HG03135 (cell line): ENCODE data around the gene ADAD2.

Source experiments
- ATAC-seq: cut with Tn5 transposase; IDR thresholded peaks from one replicate; pipeline ENCODE4 v1.9.1; 2021; ENCODE audit warnings: mild to moderate bottlenecking, moderate library complexity; ENCODE audit not compliant: unreplicated experiment

Gene ADAD2

DNA sequence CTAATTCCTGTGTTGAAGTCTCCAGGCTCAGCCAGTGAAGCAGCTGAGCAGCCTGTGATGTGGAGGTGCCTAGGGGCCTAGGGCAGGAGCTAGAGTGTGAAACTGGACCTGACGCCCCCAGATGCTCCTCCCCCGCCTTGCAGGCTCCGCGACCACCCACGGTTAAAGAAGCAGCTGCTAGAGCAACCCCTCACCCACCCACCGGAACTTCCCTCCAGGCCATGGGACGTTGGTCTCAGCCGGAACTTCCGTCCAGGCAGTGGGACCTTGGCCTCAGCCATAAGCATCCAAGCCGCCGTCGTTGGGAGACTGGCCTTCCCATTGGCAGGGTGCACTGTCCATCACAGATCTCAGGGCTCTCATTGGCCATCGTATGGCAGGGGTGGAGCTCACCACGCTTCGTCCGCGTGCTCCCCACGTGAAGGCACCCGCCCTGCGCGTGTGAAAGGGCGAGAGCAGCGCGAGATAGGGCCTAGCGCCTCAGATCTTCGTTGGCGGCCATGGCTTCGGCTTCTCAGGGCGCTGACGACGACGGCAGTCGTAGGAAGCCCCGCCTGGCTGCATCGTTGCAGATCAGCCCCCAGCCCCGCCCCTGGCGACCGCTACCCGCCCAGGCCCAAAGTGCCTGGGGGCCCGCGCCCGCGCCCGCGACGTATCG lies at the start of gene ADAD2:
Gene ADAD2, plus strand, starts transcription at position 427 of the 658 bp plus-strand sequence. Its CDS starts 74 bp downstream, at position 501.
- no peak for ATAC-seq

DNA sequence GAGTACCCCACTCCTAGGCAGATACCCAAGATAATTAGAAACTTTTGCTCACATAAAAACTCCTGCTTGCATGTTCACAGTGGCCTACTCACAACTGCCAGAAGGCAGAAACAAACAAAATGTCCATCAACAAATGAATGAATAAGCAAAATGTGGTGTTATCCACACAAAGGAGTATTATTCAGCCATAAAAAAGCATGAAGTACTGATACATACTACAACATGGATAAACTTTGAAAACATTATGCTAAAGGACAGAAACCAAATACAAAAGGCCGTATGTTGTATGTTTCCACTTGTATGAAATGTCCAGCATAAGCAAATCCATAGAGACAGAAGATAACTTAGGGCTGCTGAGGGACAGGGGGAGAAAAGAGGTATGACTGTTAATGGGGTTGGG lies 47.9 kb upstream of the ADAD2 start:
- no peak for ATAC-seq

DNA sequence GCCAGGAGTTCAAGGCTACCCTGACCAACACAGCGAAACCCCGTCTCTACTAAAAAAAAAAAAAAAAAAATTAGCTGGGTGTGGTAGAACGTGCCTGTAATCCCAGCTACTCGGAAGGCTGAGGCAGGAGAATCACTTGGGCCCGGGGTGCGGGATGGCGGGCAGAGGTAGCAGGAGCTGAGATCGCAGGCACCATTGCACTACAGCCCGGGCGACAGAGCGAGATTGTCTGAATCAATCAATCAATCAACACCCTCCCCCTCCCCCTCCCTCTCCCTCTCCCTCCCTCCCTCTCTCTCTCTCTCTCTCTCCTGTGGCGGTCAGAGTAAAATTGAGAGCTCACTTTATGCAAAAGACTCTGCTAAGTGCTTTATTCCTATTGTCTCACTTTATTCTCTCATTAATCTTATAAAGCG lies 47.2 kb upstream of the ADAD2 start:
- no peak for ATAC-seq

DNA sequence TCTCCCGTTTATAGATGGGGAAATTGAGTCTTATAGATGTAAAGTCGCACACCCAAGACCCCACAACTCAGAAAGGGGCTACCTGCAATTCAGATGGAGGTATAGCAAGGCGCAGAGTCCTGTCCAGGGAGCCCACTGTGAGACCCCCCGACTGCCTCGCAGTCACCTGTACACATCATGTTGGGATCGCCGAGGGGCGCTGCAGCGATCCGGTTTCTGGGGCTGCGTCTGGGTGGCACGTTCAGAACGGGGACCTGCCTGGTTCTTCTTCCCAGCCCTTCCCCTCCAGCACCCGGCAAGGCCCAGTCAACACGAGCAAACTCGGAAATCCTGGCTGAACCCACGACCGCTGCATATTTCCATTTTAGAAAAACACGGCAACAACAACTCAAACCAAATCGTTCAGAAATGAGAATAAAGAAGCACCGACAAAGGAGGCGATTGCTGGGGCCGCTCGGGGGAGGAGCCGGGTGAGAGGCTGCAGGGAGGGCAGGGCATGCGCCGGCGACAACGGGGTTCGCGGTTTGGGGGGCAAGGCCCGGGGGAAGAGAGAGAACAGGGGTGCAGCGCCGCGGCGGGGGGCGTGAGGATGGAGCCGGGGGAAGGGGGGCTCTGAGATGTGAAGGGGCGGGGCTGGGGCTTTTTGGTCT lies 46.6 kb upstream of the ADAD2 start:
- no peak for ATAC-seq

DNA sequence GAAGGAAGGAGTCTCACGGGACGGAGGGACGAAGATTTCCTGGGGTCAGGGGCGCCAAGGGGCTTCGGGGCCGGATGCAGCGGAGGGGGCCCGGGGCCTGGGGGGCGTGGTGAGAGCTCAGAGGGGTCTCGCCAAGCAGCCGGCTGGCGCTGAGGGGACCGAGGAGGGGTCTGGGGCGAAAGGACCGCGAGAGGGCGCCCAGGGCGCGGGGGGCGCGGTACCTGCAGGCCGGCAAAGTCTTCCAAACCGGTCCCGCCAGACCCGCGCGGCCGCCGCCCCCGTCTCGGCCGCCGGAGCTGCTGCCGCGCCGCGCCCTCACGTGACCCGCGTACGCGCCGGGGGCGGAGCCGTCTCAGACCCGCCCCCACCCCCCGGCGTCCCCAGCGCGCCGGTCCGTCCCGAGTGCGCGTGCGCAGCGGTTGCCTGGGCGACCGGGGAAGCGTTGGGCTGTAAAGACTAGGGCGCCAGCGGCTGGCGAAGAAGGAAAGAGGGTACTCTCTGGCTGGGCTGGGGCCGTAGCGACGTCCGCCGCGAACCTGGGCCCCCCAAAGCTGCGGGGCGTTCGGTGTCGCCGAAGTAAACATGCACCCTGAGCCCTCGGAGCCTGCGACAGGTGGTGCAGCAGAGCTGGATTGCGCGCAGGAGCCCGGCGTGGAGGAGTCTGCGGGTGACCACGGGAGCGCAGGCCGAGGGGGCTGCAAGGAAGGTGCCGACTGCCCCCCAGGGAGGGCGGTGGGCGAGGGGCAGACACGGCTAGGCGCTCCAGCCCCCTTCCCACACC lies 45.9 kb upstream of the ADAD2 start, which contains the start of the genes DNAAF1 and HSDL1:
Gene DNAAF1, plus strand, starts transcription at position 450 of the 781 bp plus-strand sequence. Its CDS starts 133 bp downstream, at position 583.
Gene HSDL1, minus strand, starts transcription at position 319 of the 781 bp plus-strand sequence. CDS start 13,856 bp downstream, outside the sequence.
- peak; percentile 88 for ATAC-seq

DNA sequence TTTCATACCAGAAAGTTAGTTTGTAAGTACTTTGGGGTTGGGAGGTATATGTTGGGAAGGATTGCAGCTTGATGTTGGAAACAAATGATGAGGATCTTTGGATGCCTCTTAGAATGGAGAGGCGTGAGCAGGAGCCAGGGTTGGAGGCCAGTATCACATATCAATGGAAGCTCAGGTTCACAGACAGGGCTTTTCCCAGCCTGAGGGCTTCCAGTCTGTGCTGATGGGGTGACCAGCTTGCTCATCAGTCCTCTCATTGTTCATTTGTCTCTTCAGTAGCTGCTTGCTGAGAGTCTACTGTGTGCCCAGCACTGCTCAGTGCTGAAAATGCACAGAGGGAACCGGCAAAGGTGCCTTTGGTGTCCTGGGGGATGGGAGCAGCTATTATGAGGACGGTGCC lies 40.0 kb upstream of the ADAD2 start:
- ATAC-seq = no peak

DNA sequence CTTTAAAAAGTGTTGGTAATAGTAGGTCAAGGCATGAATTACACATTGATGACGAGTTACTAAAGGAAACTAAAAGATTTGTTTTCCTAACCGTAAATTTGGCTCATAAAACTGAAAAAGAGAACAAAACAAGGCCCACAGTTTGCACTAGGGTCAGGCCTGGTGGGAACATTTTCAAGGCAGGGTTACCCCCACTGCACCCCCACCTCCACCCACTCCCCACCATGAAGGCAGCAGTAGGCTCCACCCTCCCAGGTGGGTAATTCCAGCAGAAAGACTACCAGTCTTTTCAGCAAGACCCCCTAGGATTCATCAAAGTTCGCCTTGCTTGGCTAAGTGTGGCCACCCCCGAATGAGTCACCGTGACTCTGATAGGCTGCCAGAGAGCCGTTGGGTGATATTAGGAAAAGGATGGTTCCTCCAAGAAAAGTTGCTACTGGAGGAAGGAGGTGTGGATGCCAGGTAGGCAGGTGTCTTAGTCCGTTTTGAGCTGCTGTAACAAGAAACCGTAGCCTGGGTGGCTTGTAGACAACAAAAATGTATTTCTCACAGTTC lies 37.2 kb upstream of the ADAD2 start:
- ATAC-seq = no peak

DNA sequence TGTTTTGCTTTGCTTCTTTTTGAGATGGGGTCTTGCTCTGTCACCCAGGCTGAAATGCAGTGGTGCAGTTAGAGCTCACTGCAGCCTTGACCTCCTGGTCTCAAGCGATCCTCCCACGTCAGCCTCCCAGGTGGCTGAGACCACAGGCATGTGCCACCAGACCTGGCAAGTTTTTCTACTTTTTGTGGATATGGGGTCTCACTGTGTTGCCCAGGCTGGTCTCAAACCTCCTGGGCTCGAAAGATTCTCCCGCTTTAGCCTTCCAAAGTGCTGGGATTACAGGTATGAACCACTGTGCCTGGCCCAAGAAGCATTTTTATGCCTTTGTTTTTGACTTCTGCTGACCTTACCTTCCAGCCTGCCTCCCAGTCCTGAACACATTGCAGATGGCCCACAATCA lies 35.7 kb upstream of the ADAD2 start:
- no peak for ATAC-seq

DNA sequence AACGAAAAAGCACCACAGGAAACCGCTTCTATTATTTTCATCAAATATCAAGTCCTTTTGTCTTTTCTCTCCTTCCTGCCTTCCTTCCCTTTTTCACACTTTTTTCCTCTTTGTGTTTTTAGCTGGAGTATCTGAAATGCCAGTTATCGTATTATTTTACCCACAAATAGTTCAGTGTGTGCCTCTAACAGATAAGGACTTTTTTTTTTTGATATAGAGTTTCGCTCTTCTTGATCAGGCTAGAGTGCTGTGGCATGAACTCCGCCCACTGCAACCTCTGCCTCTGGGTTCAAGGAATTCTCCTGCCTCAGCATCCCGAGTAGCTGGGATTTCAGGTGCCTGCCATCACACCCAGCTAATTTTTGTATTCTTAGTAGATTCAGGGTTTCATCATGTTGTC lies 35.2 kb upstream of the ADAD2 start:
- ATAC-seq = no peak

DNA sequence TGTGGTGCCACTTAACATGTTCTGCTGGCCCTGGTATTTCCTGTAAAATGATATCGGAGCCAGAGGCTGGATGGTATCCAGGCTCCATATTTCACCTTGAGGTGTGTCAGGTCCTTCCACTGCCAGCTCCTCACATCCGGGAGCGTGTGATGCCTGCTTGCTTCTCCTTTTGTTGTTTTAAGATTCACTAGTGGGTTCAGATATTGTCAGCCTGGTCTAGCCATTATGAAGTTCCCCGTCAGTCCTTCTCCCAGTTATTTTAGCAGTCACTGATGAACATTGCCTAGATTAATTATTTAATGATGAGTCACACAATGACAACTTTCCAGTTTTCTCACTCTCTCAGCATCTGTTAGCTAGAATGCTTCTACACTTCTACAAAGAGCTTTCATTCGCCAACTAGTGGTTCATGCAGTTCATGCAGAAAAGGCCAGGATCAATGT lies 34.6 kb upstream of the ADAD2 start:
- no peak for ATAC-seq

DNA sequence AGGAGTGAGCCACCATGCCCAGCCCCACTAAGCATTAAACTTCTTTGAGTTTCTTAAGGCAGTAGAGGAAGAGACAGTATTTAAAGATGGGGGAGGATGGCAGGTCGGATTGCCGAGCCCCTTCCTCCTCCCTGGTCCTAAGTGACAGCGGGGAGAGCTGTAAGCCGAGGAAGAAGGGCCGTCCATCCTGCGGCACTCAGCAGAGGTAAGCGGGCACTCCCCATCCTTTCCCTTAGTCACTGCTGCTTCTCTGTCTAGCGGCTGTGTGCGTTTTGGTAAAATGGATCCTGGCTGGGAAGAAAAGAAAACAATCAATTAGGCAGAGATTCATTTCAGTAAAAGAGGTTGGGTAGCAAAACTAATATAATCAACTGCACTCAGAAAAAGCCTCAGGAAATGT lies 31.9 kb upstream of the ADAD2 start:
- no peak for ATAC-seq

DNA sequence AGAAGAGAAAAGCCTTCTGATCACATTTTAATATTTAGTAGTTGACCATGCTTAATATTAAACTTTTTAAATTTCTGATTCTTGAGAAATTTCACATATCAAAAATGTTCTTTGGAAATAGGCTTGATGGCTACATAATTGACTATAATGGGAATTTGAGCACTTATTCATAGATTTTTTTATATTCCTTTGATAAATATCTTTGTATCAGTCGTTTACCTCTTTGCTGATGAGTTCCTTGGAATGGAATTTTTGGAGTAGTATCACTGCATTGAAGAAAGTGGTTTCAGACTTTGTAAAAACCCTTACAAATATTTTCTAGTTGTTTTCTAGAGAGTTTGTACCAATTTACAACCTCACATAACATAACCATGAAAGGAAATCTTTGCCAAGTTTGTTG lies 31.2 kb upstream of the ADAD2 start:
- no peak for ATAC-seq

DNA sequence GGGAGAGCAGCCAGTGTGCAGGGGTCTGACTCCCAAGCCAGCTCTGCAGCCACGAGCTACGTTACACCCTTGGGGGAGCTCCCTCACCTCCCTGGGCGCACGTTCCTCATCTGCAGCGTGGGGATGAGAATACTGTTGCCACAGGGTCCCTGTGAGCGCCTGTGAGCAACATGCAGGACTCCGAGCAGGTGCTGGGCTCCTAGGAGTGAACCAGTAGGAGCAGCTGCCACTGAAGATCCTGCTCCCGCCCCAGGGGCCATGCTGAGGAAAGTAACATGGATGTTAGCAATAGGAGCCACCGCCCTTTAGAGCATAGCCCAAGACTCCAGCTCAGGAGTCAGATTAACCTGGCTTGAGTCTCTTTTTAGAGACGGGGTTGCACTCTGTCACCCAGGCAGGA lies 29.9 kb upstream of the ADAD2 start:
- no peak for ATAC-seq

DNA sequence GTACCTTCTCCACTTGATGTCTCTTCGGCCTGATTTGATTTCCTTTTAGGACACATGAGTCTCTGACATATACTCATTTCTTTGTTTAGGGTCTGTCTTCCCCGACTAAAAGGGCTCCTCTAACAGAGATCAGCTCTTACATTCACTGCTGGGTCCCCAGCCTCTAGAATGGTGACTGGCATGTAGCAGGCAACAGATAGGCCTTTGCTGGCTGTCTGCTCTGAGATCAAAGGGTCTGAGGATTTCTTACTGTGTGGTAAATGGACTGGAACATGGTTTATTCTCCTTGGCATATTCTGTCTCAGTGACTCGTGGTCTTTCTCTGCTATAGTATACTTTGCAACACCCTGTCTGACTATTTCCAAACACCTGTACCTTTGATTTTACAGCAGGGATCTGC lies 29.2 kb upstream of the ADAD2 start:
- no peak for ATAC-seq

DNA sequence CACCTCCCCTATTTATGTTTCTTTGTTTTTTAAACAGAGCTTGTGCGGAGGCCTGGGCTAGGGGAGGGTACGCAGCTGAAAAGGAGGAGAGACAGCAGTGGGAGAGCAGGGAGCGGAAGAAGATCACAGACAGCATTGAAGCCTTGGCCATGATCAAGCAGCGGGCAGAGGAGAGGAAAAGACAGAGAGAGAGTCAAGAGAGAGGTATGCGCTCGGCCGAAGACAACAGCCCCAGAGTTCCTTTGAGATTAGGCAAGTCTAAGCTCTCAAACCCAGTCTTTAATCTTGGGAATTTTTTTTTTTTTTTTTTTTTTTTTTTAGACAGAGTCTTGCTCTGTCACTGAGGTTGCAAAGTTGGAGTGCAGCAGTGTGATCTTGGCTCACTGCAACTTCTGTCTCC lies 25.2 kb upstream of the ADAD2 start:
- ATAC-seq = no peak

DNA sequence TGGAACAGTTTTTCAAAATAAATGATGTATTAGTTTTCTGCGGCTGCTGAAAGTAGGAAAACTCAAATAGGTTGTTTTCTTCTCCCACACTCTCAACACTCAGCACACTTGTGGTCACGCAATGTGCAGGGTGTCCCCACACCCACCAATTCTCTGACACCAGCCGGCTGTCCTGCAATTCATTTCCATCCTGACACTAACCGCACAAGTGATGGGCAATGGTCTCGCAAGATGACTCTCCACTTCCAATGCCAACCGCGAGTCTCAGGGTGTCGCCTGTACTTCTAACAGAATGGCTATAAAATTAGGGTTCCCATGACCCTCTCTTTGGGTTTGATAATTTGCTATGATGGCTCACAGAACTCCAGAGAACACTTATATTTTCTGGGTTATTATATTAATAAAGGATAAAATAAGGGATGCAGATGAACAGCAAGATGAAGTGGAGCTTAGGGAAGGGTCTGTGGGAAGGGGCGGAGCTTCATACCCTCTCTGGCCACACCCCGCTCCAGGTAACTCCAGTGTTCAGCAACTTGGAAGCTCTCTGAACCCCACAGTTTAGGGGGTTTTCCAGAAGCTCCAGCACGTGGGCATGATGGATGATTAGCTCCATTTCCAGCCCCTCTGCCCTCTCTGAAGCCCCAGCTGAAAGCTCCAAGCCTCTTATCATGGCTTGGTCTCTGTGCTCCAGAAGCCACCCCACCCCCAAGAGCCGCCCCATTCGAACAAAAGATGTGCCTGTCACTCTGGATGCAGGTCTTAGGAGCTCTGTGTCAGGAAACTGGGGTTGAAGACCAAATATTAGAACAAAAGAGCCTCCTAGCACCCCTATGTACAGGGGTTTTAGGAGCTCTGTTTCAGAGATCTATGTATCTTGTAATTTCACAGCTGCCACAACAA lies 23.9 kb upstream of the ADAD2 start:
- no peak for ATAC-seq

DNA sequence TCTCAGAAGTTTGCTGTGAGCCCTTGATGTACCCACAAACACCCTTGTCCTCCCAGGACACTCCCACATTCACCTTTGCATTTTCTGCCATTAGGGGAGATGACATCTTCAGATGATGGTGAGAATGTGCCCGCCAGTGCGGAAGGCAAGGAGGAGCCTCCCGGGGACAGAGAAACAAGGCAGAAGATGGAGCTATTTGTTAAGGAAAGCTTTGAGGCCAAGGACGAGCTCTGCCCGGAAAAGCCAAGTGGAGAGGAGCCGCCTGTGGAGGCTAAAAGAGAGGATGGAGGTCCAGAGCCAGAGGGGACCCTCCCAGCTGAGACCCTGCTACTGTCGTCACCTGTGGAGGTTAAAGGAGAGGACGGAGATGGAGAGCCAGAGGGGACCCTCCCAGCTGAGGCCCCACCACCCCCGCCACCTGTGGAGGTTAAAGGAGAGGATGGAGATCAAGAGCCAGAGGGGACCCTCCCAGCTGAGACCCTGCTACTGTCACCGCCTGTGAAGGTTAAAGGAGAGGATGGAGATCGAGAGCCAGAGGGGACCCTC lies 21.1 kb upstream of the ADAD2 start:
- no peak for ATAC-seq

DNA sequence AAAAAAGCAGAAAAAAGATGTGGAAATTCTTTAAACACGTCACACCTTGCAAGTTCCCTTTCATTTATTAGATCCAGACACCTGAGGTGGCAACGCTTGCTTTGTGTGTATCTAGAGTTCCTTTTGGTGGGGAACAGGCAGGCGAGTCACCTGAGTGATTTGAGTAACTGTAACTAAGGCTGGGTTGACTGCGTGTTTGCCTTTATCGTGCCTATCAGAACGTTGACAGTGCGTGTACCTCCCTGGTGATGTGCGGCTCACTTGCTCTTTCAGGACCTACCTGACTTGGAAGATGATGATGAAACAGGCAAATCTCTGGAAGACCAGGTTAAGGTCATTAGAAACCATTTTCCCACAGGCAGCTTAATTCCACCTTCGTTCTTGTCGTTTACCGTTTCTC lies 16.6 kb upstream of the ADAD2 start:
- no peak for ATAC-seq

DNA sequence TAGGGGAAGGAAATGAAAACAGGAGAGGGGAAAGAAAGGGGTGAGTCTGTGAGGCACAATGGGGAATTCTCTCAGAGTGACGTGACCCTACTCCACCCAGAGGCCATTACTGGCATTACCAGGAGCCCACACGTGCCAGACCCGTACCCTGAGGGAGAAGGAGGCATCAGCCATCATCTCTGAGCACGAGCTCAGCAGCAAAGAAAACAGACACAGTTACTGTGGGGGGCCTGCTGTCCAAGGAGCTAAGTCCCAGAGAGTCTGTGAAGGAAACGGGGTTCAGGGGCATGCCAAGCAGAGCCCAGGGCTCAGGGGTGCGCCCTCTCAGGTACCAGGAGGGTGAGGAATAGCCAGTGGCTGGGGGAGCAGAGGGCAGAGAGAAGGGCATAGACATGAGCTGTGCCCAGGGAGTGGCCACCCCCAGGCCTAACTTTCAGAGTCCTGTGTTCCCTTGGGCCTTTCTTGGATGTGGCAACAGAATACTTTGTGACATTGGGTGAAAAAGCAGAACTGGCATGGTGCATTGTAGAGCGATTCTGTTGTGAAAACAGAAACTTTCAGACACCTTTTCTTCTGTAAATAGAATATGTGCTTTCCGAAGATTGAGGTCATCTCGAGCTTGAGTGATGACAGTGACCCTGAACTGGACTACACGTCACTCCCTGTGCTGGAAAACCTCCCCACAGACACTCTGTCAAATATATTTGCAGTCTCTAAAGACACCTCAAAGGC lies 15.4 kb upstream of the ADAD2 start:
- ATAC-seq = peak; percentile 84
